Stimulated activated CD8-positive, alpha-beta memory T cell treated with anti-CD3 and anti-CD28 coated beads, Interleukin-4, amount 100 ng/mL, for 4 hours (primary cell): Measurements from ENCODE around the gene C16orf54.
"Not testable (repeated sequence)": the region's sequence is repeated elsewhere in the genome, so short reads cannot be mapped to it uniquely, and the experiment has no call there.

Experiments used
- DNase-seq, 2 donors: peaks; one replicate each; pipeline ENCODE4 v3.0.0-alpha.2; 2020; ENCODE audit warnings: low read depth in 2 of 2, low spot score in 1 of 2

Gene C16orf54

DNA sequence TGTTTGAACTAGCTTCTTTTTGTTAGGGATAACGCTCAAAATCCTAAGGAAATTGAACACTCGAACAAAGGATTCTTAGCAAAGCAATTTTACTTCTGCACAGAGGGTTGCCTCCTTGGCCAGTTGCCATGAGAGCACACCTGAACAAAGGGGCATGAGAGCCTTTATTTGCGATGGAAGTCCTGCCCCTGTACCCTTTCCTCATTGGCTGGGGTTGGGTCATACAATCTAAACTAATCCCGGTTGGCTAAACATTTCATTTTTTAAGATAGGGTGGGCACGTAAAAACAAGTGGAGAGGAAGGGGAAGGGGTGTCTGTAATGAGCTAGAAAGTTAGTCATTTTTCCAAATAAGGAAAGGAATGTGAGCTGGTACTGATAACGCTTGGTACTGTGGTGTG lies 36.1 kb downstream of the C16orf54 start:
- not testable (repeated sequence) for DNase-seq

- DNase-seq: no peak
These were observed 36.7 kb downstream of the C16orf54 start for GRCh38 chr16:29708917-29709600.

DNA sequence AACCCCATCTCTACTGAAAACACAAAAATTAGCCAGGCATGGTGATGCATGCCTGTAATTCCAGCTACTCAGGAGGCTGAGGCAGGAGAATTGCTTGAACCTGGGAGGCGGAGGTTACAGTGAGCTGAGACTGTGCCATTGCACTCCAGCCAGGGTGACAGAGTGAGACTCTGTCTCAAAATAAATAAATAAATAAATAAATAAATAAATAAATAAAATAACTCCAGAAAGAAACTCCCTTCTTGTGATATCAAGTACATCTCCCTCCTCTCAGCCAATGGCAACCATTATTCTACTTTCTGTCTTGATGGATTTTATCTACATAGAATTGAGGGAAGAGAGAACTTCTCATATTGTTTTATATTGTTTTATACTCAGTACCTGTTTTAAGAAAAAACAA lies 38.6 kb downstream of the C16orf54 start:
- DNase-seq: not testable (repeated sequence)

DNA sequence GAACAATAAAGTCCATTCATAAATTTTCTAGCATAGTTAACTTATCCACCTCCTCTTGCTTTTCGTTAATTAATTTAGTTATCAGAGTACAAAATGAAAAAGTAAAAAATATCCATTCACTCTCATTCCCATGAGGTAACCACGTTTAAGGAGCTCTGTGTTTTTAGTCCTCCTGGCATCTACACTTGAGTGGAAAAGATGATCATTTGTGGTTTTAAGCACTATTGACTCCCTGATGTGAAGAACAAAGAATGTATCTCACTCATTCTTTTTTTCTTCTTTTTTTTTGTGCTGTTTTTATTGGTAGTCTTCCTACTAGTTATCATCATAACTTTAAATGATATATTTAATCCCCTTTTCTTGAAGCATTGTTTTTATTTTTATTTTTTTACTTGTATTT lies 40.8 kb downstream of the C16orf54 start:
- DNase-seq: no peak

- DNase-seq: no peak
These were observed 43.5 kb downstream of the C16orf54 start for GRCh38 chr16:29702269-29702668.

- DNase-seq: no peak
These were observed 44.6 kb downstream of the C16orf54 start for GRCh38 chr16:29701214-29701555.

DNA sequence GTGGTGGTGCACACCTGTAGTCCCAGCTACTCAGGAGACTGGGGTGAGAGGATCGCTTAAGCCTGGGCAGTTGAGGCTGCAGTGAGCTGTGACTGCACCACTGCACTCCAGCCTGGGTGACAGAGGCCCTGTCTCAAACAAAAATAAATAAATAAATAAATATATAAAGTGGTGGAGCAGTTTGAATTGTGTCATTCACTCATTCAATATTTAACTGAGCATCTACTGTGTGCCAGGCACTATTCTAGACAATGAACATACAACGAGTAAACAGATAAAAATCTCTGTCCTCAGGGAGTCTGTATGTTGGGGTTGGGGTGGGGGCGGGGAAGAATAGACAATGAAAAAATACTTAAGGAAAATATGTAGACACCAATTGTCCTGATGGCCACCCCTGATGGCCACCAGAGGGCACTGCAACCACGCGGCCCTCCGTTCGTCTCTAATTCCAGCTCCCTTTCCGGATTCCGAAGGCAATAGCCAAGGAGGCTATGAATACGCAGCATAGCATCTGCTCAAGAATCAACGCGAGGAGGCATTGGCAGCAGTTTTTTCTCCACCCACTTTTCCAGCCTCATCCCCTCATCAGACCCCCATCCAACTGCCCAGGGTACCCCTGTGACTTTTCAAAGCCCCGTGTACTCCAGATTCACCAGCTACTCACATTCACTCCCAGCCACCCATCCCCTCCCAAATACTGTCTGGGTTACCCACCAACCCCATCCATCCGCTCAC lies 45.4 kb downstream of the C16orf54 start:
- DNase-seq: peak; percentile 46 to 48

DNA sequence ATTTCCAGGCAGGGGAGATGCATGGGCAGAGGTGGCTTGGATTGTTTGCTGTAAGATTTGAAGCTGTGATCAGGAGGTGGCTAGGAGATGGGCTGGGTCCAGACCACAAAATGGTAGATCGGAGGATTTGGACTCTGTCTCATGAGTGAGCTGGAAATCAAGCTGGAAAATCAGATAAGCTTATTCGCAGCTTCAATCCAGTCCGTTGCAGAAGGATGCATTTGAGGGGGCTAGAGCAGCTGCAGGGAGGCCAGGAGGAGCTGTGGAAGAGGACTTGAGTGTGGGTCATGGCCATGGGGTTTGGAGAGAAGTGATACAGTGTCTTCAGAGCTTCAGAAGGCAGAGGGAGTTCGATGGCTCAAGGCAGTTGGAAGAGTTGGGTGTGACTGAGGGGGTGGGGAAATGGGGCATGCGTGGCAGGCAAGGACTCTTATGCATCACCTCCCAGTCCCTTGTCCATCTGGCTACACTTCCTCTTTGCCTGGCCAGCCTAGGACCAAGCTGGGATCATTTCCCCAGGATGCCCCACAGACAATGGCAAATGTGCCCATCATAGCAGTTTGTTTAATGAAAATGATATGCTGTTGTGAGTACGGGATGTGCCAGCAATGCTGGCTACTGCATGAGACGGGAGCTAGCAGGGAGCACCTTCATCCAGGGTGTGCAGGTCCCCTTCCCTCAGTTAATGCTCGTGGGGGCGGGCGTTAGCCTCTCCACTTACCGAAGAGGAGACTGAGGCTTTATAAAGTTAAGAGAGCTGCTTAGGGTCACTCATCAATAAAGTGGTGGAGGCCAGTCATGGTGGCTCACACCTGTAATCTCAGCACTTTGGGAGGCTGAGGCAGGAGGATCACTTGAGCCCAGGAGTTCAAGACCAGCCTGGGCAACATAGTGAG lies 46.2 kb downstream of the C16orf54 start:
- no peak for DNase-seq

- no peak for DNase-seq
These were observed 47.1 kb downstream of the C16orf54 start for GRCh38 chr16:29698484-29699323.

DNA sequence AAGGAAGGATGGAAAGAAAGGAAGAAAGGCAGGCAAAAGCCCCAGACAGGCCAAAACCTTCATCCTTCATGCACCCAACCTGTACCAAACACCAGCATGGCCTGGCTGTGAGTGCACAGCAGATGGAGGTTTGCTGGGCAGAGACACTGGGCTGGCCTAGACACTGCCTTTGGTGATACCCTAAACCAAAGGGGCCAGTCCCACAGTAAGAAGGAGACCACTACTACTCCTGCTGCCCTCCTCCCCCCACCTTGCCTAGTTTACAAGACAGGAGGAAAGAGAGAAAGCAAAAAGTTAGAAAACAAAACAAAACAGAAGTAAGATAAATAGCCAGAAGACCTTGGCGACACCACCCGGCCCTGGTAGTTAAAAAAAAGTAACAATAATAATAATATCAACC lies 47.7 kb downstream of the C16orf54 start:
- no peak for DNase-seq

DNA sequence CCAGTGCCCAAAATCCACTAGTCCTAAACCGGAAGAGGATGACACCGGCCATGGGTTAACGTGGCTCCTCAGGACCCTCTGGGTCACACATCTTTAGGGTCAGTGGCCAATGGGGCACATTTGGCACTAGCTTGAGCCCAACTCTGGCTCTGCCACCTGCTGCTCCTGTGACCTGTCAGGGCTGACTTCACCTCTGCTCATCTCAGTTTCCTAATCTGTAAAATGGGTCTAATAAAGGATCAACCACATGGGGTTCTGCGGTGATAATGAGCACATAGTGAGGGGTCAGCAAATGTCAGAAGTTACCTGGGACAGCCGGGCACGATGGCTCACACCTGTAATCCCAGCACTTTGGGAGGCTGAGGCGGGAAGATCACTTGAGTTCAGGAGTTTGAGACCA lies 48.4 kb downstream of the C16orf54 start:
- DNase-seq: no peak

GRCh38 chr16:29696881-29697331 lies 48.9 kb downstream of the C16orf54 start:
- DNase-seq: no peak

GRCh38 chr16:29695675-29696074 lies 50.1 kb downstream of the C16orf54 start:
- not testable (repeated sequence) for DNase-seq

GRCh38 chr16:29694384-29695195 lies 51.2 kb downstream of the C16orf54 start:
- no peak for DNase-seq

- DNase-seq: not testable (repeated sequence)
These were observed 53.2 kb downstream of the C16orf54 start for GRCh38 chr16:29692606-29693005.
